Gastrocnemius medialis (tissue), 4 donors: ENCODE results near the gene CACNA2D3. TPM values are rescaled to one million over a fixed set of nuclear protein-coding genes. Genes with fewer than 3 reads are reported as not detected.

Experiments used
- ATAC-seq, 2 donors: fragments of 150-250 bp; one replicate each; pipeline ENCODE4 v1.9.1; 2016
- DNase-seq, 2 donors: peaks; one replicate each; pipeline ENCODE4 v3.0.0-alpha.2; 2019
- H3K27ac ChIP-seq, 4 donors: fragments of 200-600 bp; sonication (generic); 1 replicate in 1 of 4; 2 replicates in 3 of 4; pipeline ENCODE4 v1.5.1; 2016 to 2018; ENCODE audit warnings: mild to moderate bottlenecking in 2 of 4, moderate library complexity in 1 of 4
- H3K27me3 ChIP-seq, 3 donors: fragments of 200-600 bp; sonication (generic) in 2 of 3; 1 replicate in 1 of 3; 2 replicates in 2 of 3; pipeline versions ENCODE4 v1.5.1 to v1.6.0; 2016 to 2019; ENCODE audit warnings: mild to moderate bottlenecking in 1 of 3, moderate library complexity in 1 of 3
- H3K36me3 ChIP-seq, 2 donors: fragments of 200-600 bp; sonication (generic) in 1 of 2; one replicate each; pipeline ENCODE4 v1.5.1; 2017 to 2018
- H3K4me1 ChIP-seq, 2 donors: fragments of 200-600 bp; sonication (generic) in 1 of 2; one replicate each; pipeline ENCODE4 v1.5.1; 2016 to 2017; ENCODE audit warnings: mild to moderate bottlenecking in 2 of 2
- H3K4me3 ChIP-seq, 4 donors: fragments of 200-600 bp; sonication (generic) in 3 of 4; 1 replicate in 1 of 4; 2 replicates in 3 of 4; pipeline ENCODE4 v1.5.1; 2016 to 2019; ENCODE audit warnings: mild to moderate bottlenecking in 2 of 4
- H3K9me3 ChIP-seq, 3 donors: fragments of 200-600 bp; sonication (generic) in 2 of 3; 1 replicate in 1 of 3; 2 replicates in 2 of 3; pipeline ENCODE4 v1.5.1; 2016 to 2019
- CTCF ChIP-seq, 5 experiments: fragments of 450-650 bp in 3 of 5; fragments of 200-600 bp in 2 of 5; sonication (generic) in 2 of 5; IDR thresholded peaks in 4 of 5; conservative IDR thresholded peaks in 1 of 5; 1 replicate in 4 of 5; 2 replicates in 1 of 5; pipeline ENCODE4 v1.5.1; 2016 to 2019; ENCODE audit warnings: antibody characterized with exemption in 5 of 5, mild to moderate bottlenecking in 3 of 5, moderate library complexity in 3 of 5
- POLR2A ChIP-seq, 2 donors: fragments of 450-650 bp; IDR thresholded peaks; one replicate each; pipeline ENCODE4 v1.6.1; 2017; ENCODE audit warnings: antibody characterized with exemption in 2 of 2, mild to moderate bottlenecking in 2 of 2, moderate library complexity in 2 of 2
- in situ Hi-C, 4 donors: fragments of 200-750 bp; cut with MboI; loops; one replicate each; pipeline versions ENCODE4 v1.15.0 to v1.8.0; 2017; ENCODE audit warnings: low sequenced_read_pairs in 4 of 4
- intact Hi-C: fragments of 100-400 bp; cut with DNase I; formaldehyde crosslinking; loops from one replicate; pipeline ENCODE4 v1.15.1; 2023; ENCODE audit warnings: low total_unique reads
- total RNA-seq, 4 donors: library from RNA; depleted of rRNA; stranded (reverse); fragments of >200 nt; gene quantifications; one replicate each; pipeline versions ENCODE4 v1.1.0 to v1.2.3, GENCODE V29; 2016

Gene CACNA2D3
- total RNA-seq, 4 donors from 2014 or later: 4.7 to 14.4 (median 7.1) TPM

- no peak for ATAC-seq
- H3K27ac ChIP-seq: no peak overlapping the region
Measured at GRCh38 chr3:55065331-55065730, 943.0 kb downstream of the CACNA2D3 start.

GRCh38 chr3:55066551-55067047 is 944.2 kb downstream of the CACNA2D3 start:
- H3K27ac ChIP-seq: no peak overlapping the region
- no peaks in the 10 kb centered on the region for H3K27me3 ChIP-seq
- intact Hi-C loops: no loop called here
- ATAC-seq: no peak
- no peaks in the 10 kb centered on the region for H3K4me1 ChIP-seq
- H3K4me3 ChIP-seq: no peak overlapping the region
- no peak for TF ChIP-seq CTCF (IDR thresholded peaks at IDR 0.05 in 4 of 5, conservative IDR thresholded peaks at IDR 0.05 in 1 of 5)
- TF ChIP-seq POLR2A (IDR thresholded peaks at IDR 0.05): no peak
- DNase-seq: no peak
- in situ Hi-C loops: no loop called here
- H3K36me3 ChIP-seq: no peaks in the 10 kb centered on the region
- H3K9me3 ChIP-seq: no peaks in the 10 kb centered on the region

More at GRCh38 chr3:55065331-55065730, 943.0 kb downstream of the CACNA2D3 start:
- Histone ChIP-seq H3K9me3 (no peaks in the 10 kb centered on the region), H3K27me3 (no peaks in the 10 kb centered on the region), H3K36me3 (no peaks in the 10 kb centered on the region), H3K4me3 (no peak overlapping the region), H3K4me1 (no peaks in the 10 kb centered on the region)
- no peak for DNase-seq
- in situ Hi-C loops: no loop called here
- intact Hi-C loops: no loop called here
- TF ChIP-seq POLR2A (IDR thresholded peaks at IDR 0.05): no peak
- TF ChIP-seq CTCF (IDR thresholded peaks at IDR 0.05 in 4 of 5, conservative IDR thresholded peaks at IDR 0.05 in 1 of 5): no peak

GRCh38 chr3:55069950-55070349 is 947.6 kb downstream of the CACNA2D3 start:
- Histone ChIP-seq H3K36me3 (no peaks in the 10 kb centered on the region), H3K27ac (no peak overlapping the region), H3K27me3 (no peaks in the 10 kb centered on the region), H3K4me3 (no peak overlapping the region), H3K4me1 (no peaks in the 10 kb centered on the region), H3K9me3 (no peaks in the 10 kb centered on the region)
- TF ChIP-seq POLR2A (IDR thresholded peaks at IDR 0.05) (no peak), CTCF (IDR thresholded peaks at IDR 0.05 in 4 of 5, conservative IDR thresholded peaks at IDR 0.05 in 1 of 5) (no peak)
- in situ Hi-C loops (no loop called here), intact Hi-C loops (no loop called here)
- ATAC-seq (no peak), DNase-seq (no peak)

GRCh38 chr3:55074796-55075195 is 952.4 kb downstream of the CACNA2D3 start:
- intact Hi-C loops (no loop called here), in situ Hi-C loops (no loop called here)
- H3K4me3 ChIP-seq: no peak overlapping the region
- no peaks in the 10 kb centered on the region for H3K9me3 ChIP-seq
- no peak overlapping the region for H3K27ac ChIP-seq
- H3K27me3 ChIP-seq: no peaks in the 10 kb centered on the region
- H3K36me3 ChIP-seq: no peaks in the 10 kb centered on the region
- no peak for TF ChIP-seq CTCF (IDR thresholded peaks at IDR 0.05 in 4 of 5, conservative IDR thresholded peaks at IDR 0.05 in 1 of 5)
- no peak for TF ChIP-seq POLR2A (IDR thresholded peaks at IDR 0.05)
- ATAC-seq (no peak), DNase-seq (no peak)
- no peaks in the 10 kb centered on the region for H3K4me1 ChIP-seq

- ATAC-seq (no peak), DNase-seq (no peak)
- H3K27ac ChIP-seq: no peak overlapping the region
- no peak for TF ChIP-seq CTCF (IDR thresholded peaks at IDR 0.05 in 4 of 5, conservative IDR thresholded peaks at IDR 0.05 in 1 of 5)
- in situ Hi-C loops: no loop called here
- no peaks in the 10 kb centered on the region for H3K36me3 ChIP-seq
- no peaks in the 10 kb centered on the region for H3K9me3 ChIP-seq
- no peaks in the 10 kb centered on the region for H3K27me3 ChIP-seq
- no peaks in the 10 kb centered on the region for H3K4me1 ChIP-seq
- H3K4me3 ChIP-seq: no peak overlapping the region
- intact Hi-C loops: no loop called here
Measured at GRCh38 chr3:55075846-55076245, 953.5 kb downstream of the CACNA2D3 start.
